Gastroesophageal sphincter (tissue), 3 donors: ENCODE data around the gene CAMSAP1.

Source experiments
- POLR2AphosphoS5 ChIP-seq: sonication (generic); formaldehyde crosslinking; IDR thresholded peaks from one replicate; pipeline ENCODE4 v1.6.1; 2017; ENCODE audit warnings: antibody characterized with exemption
- TF ChIP-seq, protein P1 (sequence below), 4 experiments: fragments of 200-600 bp in 2 of 4; fragments of 450-650 bp in 2 of 4; sonication (generic) in 1 of 4; IDR thresholded peaks; one replicate each; pipeline ENCODE4 v1.5.1; 2017 to 2019; ENCODE audit warnings: antibody characterized with exemption in 4 of 4, mild to moderate bottlenecking in 2 of 4, moderate library complexity in 2 of 4

DNA sequence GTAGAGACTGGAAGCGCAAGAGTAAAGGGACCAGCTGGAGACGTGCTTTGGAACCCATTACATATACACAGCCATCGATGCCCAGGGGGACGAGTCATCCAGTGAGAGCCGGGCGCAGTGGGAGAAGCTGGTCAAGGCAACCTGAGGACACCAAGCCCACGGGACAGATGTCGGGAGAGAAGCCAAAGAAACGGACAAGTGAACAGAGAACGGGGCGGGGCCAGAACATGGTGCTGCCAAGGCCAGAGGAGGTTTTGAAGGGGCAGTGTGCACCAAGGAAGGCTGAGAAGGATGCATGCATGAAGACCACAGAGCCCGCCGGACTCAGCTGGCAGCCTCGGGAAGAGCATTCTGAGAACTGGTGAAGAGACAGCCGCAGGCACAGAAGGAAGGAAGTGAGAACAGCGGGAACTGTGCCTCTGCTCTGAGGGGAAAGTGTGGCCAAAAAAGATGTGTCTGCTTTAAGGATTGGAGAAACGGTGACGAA lies 20.3 kb downstream of the CAMSAP1 start:
- TF ChIP-seq POLR2AphosphoS5, result no peak
- TF ChIP-seq, protein P1, sequence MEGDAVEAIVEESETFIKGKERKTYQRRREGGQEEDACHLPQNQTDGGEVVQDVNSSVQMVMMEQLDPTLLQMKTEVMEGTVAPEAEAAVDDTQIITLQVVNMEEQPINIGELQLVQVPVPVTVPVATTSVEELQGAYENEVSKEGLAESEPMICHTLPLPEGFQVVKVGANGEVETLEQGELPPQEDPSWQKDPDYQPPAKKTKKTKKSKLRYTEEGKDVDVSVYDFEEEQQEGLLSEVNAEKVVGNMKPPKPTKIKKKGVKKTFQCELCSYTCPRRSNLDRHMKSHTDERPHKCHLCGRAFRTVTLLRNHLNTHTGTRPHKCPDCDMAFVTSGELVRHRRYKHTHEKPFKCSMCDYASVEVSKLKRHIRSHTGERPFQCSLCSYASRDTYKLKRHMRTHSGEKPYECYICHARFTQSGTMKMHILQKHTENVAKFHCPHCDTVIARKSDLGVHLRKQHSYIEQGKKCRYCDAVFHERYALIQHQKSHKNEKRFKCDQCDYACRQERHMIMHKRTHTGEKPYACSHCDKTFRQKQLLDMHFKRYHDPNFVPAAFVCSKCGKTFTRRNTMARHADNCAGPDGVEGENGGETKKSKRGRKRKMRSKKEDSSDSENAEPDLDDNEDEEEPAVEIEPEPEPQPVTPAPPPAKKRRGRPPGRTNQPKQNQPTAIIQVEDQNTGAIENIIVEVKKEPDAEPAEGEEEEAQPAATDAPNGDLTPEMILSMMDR (IDR thresholded peaks at IDR 0.05), result no peak
